ENCODE results near the gene SFMBT1.

DNA sequence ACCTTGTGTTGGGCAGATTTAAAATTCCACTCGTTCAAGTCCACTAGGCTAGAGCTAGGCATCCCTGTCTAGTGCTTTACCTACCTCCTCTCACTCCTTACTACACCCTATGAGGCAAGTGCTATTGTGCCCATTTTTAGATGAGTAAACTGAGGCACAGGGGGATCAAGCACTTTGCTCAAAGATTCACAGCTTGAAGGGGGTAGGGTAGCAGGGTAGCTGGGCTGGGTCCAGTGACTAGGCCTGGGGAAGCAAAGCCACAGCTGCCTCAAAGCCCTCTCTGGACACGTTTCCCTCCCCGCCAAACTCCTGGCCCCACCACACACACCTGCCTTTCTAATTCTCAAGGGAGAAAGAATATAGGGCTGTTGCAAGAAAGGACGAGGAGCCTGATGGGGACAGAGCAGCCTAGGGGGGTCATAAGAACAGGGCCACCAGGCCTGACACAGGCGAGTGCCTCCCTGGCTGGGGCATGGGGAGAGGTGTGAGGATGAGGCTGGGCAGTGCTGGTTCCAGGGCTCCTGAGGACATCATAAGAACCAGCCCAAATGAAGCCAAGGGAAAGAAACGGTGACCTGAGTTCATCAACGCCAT lies 34.8 kb upstream of the SFMBT1 start:
- TF ChIP-seq RCOR1 (IDR thresholded peaks at IDR 0.05; ENCODE audit: insufficient replicate concordance, low read length): no peak
- TF ChIP-seq FOS (IDR thresholded peaks at IDR 0.05; ENCODE audit: low read depth, low read length): no peak
- TF ChIP-seq, protein P1, sequence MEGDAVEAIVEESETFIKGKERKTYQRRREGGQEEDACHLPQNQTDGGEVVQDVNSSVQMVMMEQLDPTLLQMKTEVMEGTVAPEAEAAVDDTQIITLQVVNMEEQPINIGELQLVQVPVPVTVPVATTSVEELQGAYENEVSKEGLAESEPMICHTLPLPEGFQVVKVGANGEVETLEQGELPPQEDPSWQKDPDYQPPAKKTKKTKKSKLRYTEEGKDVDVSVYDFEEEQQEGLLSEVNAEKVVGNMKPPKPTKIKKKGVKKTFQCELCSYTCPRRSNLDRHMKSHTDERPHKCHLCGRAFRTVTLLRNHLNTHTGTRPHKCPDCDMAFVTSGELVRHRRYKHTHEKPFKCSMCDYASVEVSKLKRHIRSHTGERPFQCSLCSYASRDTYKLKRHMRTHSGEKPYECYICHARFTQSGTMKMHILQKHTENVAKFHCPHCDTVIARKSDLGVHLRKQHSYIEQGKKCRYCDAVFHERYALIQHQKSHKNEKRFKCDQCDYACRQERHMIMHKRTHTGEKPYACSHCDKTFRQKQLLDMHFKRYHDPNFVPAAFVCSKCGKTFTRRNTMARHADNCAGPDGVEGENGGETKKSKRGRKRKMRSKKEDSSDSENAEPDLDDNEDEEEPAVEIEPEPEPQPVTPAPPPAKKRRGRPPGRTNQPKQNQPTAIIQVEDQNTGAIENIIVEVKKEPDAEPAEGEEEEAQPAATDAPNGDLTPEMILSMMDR (conservative IDR thresholded peaks at IDR 0.05; ENCODE audit: low read depth, low read length): no peak
- no peak for TF ChIP-seq POLR2A (IDR thresholded peaks at IDR 0.05; ENCODE audit: low read depth, low read length)
- TF ChIP-seq RFX5 (IDR thresholded peaks at IDR 0.05; ENCODE audit: low read depth, low read length): no peak
- TF ChIP-seq, protein P2, sequence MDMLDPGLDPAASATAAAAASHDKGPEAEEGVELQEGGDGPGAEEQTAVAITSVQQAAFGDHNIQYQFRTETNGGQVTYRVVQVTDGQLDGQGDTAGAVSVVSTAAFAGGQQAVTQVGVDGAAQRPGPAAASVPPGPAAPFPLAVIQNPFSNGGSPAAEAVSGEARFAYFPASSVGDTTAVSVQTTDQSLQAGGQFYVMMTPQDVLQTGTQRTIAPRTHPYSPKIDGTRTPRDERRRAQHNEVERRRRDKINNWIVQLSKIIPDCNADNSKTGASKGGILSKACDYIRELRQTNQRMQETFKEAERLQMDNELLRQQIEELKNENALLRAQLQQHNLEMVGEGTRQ (IDR thresholded peaks at IDR 0.05; ENCODE audit: low read depth, low read length): no peak
- no peak for TF ChIP-seq MAZ (IDR thresholded peaks at IDR 0.05; ENCODE audit: borderline replicate concordance, low read depth, low read length)

Data from IMR-90 (cell line).